HEK293 (cell line): ENCODE data around the gene CENATAC.

Experiments
- BCL11A ChIP-seq: fragments of 450-650 bp; formaldehyde crosslinking; IDR thresholded peaks from 2 replicates; pipeline ENCODE4 v1.5.1; 2016; ENCODE audit warnings: low read depth, missing biosample characterization, missing genetic modification characterization
- GLIS1 ChIP-seq: fragments of 450-650 bp; formaldehyde crosslinking; IDR thresholded peaks from 2 replicates; pipeline ENCODE4 v1.5.1; 2016; ENCODE audit warnings: missing biosample characterization, missing genetic modification characterization
- KLF10 ChIP-seq: fragments of 450-650 bp; IDR thresholded peaks from 2 replicates; pipeline ENCODE4 v1.5.1; 2018; ENCODE audit warnings: missing biosample characterization, mild to moderate bottlenecking, missing genetic modification characterization
- OSR2 ChIP-seq: fragments of 450-650 bp; formaldehyde crosslinking; IDR thresholded peaks from 2 replicates; pipeline ENCODE4 v1.5.1; 2016; ENCODE audit warnings: missing biosample characterization, missing genetic modification characterization
- PATZ1 ChIP-seq: fragments of 450-650 bp; formaldehyde crosslinking; IDR thresholded peaks from 2 replicates; pipeline ENCODE4 v1.5.1; 2016; ENCODE audit warnings: missing biosample characterization, missing genetic modification characterization
- SETDB1 ChIP-seq: IDR thresholded peaks from one replicate; pipeline ENCODE4 v1.6.1; 2017; ENCODE audit warnings: mild to moderate bottlenecking, low read length, moderate library complexity, mixed read lengths; ENCODE audit not compliant: insufficient read length
- SP3 ChIP-seq: fragments of 450-650 bp; formaldehyde crosslinking; IDR thresholded peaks from 2 replicates; pipeline ENCODE4 v1.5.1; 2016; ENCODE audit warnings: missing biosample characterization, missing genetic modification characterization
- TRIM28 ChIP-seq: IDR thresholded peaks from 2 replicates; pipeline ENCODE4 v1.6.1; 2011; ENCODE audit warnings: low read length, control low read depth, borderline replicate concordance
- WT1 ChIP-seq: fragments of 450-650 bp; formaldehyde crosslinking; IDR thresholded peaks from 2 replicates; pipeline ENCODE4 v1.5.1; 2016; ENCODE audit warnings: missing biosample characterization, missing genetic modification characterization
- ZBTB21 ChIP-seq: fragments of 450-650 bp; formaldehyde crosslinking; IDR thresholded peaks from 2 replicates; pipeline ENCODE4 v1.5.1; 2017; ENCODE audit warnings: missing biosample characterization, missing genetic modification characterization
- ZBTB26 ChIP-seq: fragments of 450-650 bp; formaldehyde crosslinking; optimal IDR thresholded peaks from 2 replicates; pipeline ENCODE3; 2016; ENCODE audit warnings: missing biosample characterization, mild to moderate bottlenecking, missing genetic modification characterization
- ZEB2 ChIP-seq: fragments of 450-650 bp; formaldehyde crosslinking; IDR thresholded peaks from 2 replicates; pipeline ENCODE4 v1.5.1; 2016; ENCODE audit warnings: missing biosample characterization, missing genetic modification characterization
- ZNF2 ChIP-seq: fragments of 450-650 bp; formaldehyde crosslinking; IDR thresholded peaks from 2 replicates; pipeline ENCODE4 v1.5.1; 2016; ENCODE audit warnings: missing biosample characterization, missing genetic modification characterization
- ZNF24 ChIP-seq: fragments of 450-650 bp; formaldehyde crosslinking; IDR thresholded peaks from 2 replicates; pipeline ENCODE4 v1.5.1; 2016; ENCODE audit warnings: missing biosample characterization, missing genetic modification characterization
- ZNF266 ChIP-seq: fragments of 450-650 bp; formaldehyde crosslinking; IDR thresholded peaks from 2 replicates; pipeline ENCODE4 v1.5.1; 2016; ENCODE audit warnings: missing biosample characterization, missing genetic modification characterization, low read depth
- ZNF335 ChIP-seq: fragments of 450-650 bp; formaldehyde crosslinking; conservative IDR thresholded peaks from 2 replicates; pipeline ENCODE4 v1.5.1; 2016; ENCODE audit warnings: missing biosample characterization, missing genetic modification characterization
- ZNF341 ChIP-seq: fragments of 450-650 bp; formaldehyde crosslinking; IDR thresholded peaks from 2 replicates; pipeline ENCODE4; 2016; ENCODE audit warnings: low read depth, missing biosample characterization, missing genetic modification characterization
- ZNF391 ChIP-seq: fragments of 450-650 bp; formaldehyde crosslinking; IDR thresholded peaks from 2 replicates; pipeline ENCODE4 v1.5.1; 2016; ENCODE audit warnings: low read depth, missing biosample characterization, missing genetic modification characterization, borderline replicate concordance
- ZNF501 ChIP-seq: fragments of 450-650 bp; formaldehyde crosslinking; IDR thresholded peaks from 2 replicates; pipeline ENCODE4 v1.5.1; 2016; ENCODE audit warnings: missing biosample characterization, missing genetic modification characterization
- ZNF548 ChIP-seq: fragments of 450-650 bp; formaldehyde crosslinking; IDR thresholded peaks from 2 replicates; pipeline ENCODE4 v1.5.1; 2016; ENCODE audit warnings: missing biosample characterization, missing genetic modification characterization
- ZNF692 ChIP-seq: fragments of 450-650 bp; formaldehyde crosslinking; IDR thresholded peaks from 2 replicates; pipeline ENCODE4 v1.5.1; 2016; ENCODE audit warnings: missing biosample characterization, missing genetic modification characterization
- ZNF747 ChIP-seq: fragments of 450-650 bp; formaldehyde crosslinking; IDR thresholded peaks from 2 replicates; pipeline ENCODE4 v1.5.1; 2016; ENCODE audit warnings: missing biosample characterization, missing genetic modification characterization
- ZNF76 ChIP-seq: fragments of 450-650 bp; formaldehyde crosslinking; IDR thresholded peaks from 2 replicates; pipeline ENCODE4; 2016; ENCODE audit warnings: low read depth, missing biosample characterization, missing genetic modification characterization, borderline replicate concordance
- ZSCAN5A ChIP-seq: fragments of 450-650 bp; formaldehyde crosslinking; IDR thresholded peaks from 2 replicates; pipeline ENCODE4 v1.5.1; 2016; ENCODE audit warnings: missing biosample characterization, missing genetic modification characterization

CENATAC gene

GRCh38 chr11:118997627-118998387 lies at the start of gene CENATAC (continued):
- peak; percentile 77 for TF ChIP-seq ZBTB26 (tag by site-specific recombination)
- 0 out of 2 replicates have a peak, but pooled peaks have one; percentile 5 for TF ChIP-seq ZBTB21 (tag by site-specific recombination)
- peak; percentile 86 for TF ChIP-seq GLIS1 (tag by site-specific recombination)
- 0 out of 2 replicates have a peak, but pooled peaks have one; percentile 13 for TF ChIP-seq ZEB2
- peak; percentile 10; the same call in 1 of the 2 replicates for TF ChIP-seq ZNF391 (tag by site-specific recombination)
- TF ChIP-seq ZNF501 (tag by site-specific recombination): peak; percentile 44; the same call in 1 of the 2 replicates
- peak; percentile 78 for TF ChIP-seq SP3 (tag by site-specific recombination)
- TF ChIP-seq ZNF335 (tag by site-specific recombination): peak; percentile 84
- peak; percentile 95 for TF ChIP-seq BCL11A (tag by site-specific recombination)
- TF ChIP-seq ZNF2 (tag by site-specific recombination): 0 out of 2 replicates have a peak, but pooled peaks have one; percentile 47
- no peak for TF ChIP-seq KLF10 (tag by site-specific recombination)
- TF ChIP-seq ZNF548: no peak
- TF ChIP-seq ZNF24: peak; percentile 25; the same call in 1 of the 2 replicates
- TF ChIP-seq SETDB1: peak; percentile 45
- peak; percentile 59; the same call in 1 of the 2 replicates for TF ChIP-seq WT1 (tag by site-specific recombination)
- no peak for TF ChIP-seq ZNF266 (tag by site-specific recombination)
- TF ChIP-seq OSR2 (tag by site-specific recombination): no peak
- TF ChIP-seq ZNF341 (tag by site-specific recombination): 0 out of 2 replicates have a peak, but pooled peaks have one; percentile 16
- peak; percentile 76 for TF ChIP-seq ZNF692 (tag by site-specific recombination)
- TF ChIP-seq PATZ1 (tag by site-specific recombination): peak; percentile 60
- TF ChIP-seq ZNF76: peak; percentile 53; the same call in 1 of the 2 replicates
- 0 out of 2 replicates have a peak, but pooled peaks have one; percentile 19 for TF ChIP-seq ZSCAN5A (tag by site-specific recombination)
- no peak for TF ChIP-seq ZNF747 (tag by site-specific recombination)
- TF ChIP-seq TRIM28: peak; percentile 72; the same call in 1 of the 2 replicates
